Measurements from ENCODE around the gene DUS1L. TPM values are rescaled to one million over a fixed set of nuclear protein-coding genes. Genes with fewer than 3 reads are reported as not detected.

The DUS1L gene
- total and polyA plus RNA-seq, 2 experiments from 2014 or later = 66.0 to 122 TPM

GRCh38 chr17:82114872-82115271, 49.3 kb upstream of the DUS1L start:
- Histone ChIP-seq H3K27ac (ENCODE audit: low read depth) (no peak overlapping the region), H3K4me2 (no peak overlapping the region), H4K20me1 (replicated peaks; ENCODE audit: insufficient read depth) (no peaks in the 10 kb centered on the region; the same call in 1 of the 2 replicates), H3F3A (replicated peaks; ENCODE audit: low read depth) (no peaks in the 10 kb centered on the region), H3K27me3 (ENCODE audit: insufficient read depth) (no peaks in the 10 kb centered on the region), H3K4me1 (ENCODE audit: insufficient read depth) (no peaks in the 10 kb centered on the region), H2AFZ (no peak overlapping the region), H3K4me3 (no peak overlapping the region), H3K9me2 (ENCODE audit: insufficient read depth) (no peaks in the 10 kb centered on the region), H3K79me2 (replicated peaks; ENCODE audit: insufficient read depth) (no peaks in the 10 kb centered on the region), H3K36me3 (ENCODE audit: insufficient read depth) (no peaks in the 10 kb centered on the region)
- H3K36me3 Mint-ChIP-seq (ENCODE audit: low read depth) = no peaks in the 10 kb centered on the region; the same call in 2 of the 3 replicates
- peaks cover 21% of the 10 kb centered on the region for H3K4me1 Mint-ChIP-seq
- ATAC-seq (no peak), DNase-seq (ENCODE audit: low spot score) (no peak)
- no peak overlapping the region for H3K4me3 Mint-ChIP-seq
- TF ChIP-seq STAT1 (IDR thresholded peaks at IDR 0.05; ENCODE audit: unreplicated experiment) = no peak
- no peak for TF ChIP-seq EZH2phosphoT487 (IDR thresholded peaks at IDR 0.05; ENCODE audit: unreplicated experiment)
- no peak for TF ChIP-seq CREB1 (CRISPR knock-in tag; IDR thresholded peaks at IDR 0.05; ENCODE audit: low read depth)
- no peak for TF ChIP-seq CTCF (conservative IDR thresholded peaks at IDR 0.05; ENCODE audit: low read depth in 2 of 2)
- TF ChIP-seq, protein P1, sequence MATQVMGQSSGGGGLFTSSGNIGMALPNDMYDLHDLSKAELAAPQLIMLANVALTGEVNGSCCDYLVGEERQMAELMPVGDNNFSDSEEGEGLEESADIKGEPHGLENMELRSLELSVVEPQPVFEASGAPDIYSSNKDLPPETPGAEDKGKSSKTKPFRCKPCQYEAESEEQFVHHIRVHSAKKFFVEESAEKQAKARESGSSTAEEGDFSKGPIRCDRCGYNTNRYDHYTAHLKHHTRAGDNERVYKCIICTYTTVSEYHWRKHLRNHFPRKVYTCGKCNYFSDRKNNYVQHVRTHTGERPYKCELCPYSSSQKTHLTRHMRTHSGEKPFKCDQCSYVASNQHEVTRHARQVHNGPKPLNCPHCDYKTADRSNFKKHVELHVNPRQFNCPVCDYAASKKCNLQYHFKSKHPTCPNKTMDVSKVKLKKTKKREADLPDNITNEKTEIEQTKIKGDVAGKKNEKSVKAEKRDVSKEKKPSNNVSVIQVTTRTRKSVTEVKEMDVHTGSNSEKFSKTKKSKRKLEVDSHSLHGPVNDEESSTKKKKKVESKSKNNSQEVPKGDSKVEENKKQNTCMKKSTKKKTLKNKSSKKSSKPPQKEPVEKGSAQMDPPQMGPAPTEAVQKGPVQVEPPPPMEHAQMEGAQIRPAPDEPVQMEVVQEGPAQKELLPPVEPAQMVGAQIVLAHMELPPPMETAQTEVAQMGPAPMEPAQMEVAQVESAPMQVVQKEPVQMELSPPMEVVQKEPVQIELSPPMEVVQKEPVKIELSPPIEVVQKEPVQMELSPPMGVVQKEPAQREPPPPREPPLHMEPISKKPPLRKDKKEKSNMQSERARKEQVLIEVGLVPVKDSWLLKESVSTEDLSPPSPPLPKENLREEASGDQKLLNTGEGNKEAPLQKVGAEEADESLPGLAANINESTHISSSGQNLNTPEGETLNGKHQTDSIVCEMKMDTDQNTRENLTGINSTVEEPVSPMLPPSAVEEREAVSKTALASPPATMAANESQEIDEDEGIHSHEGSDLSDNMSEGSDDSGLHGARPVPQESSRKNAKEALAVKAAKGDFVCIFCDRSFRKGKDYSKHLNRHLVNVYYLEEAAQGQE (IDR thresholded peaks at IDR 0.05; ENCODE audit: unreplicated experiment) = no peak
- TF ChIP-seq ETS1 (IDR thresholded peaks at IDR 0.05) = no peak
- no peak for TF ChIP-seq ZNF114 (CRISPR knock-in tag; IDR thresholded peaks at IDR 0.05)
- no peaks in the 10 kb centered on the region for H3K9me3 Mint-ChIP-seq
- H3K27me3 Mint-ChIP-seq (ENCODE audit: insufficient read depth, low read depth, poor library complexity) = peaks cover 15% of the 10 kb centered on the region
- H3K27ac Mint-ChIP-seq = no peak overlapping the region

DNA sequence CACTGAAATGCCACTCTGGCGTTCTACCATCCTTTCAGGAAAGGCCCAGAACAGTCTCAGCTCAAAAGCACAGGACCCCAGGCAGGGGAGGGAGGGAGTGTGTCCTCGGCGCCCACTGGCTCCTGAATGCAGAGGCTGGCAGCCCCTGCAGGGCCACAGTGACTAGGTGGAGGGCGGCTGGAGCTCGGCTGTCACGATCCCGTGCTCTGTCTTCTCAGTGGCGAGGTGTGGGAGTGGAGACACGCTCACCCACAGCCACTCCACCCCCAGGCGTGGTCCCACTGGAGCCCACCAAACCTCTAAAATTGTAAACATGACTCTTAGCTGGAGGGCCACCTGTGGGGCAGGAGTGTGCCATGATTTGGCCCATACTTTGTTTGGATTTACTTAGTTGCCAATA, 48.8 kb upstream of the DUS1L start:
- Histone ChIP-seq H4K20me1 (replicated peaks; ENCODE audit: insufficient read depth) (no peaks in the 10 kb centered on the region; the same call in 1 of the 2 replicates), H3K9me2 (ENCODE audit: insufficient read depth) (no peaks in the 10 kb centered on the region), H3K36me3 (ENCODE audit: insufficient read depth) (no peaks in the 10 kb centered on the region), H3K27ac (ENCODE audit: low read depth) (no peak overlapping the region), H2AFZ (no peak overlapping the region), H3K4me1 (ENCODE audit: insufficient read depth) (no peaks in the 10 kb centered on the region), H3F3A (replicated peaks; ENCODE audit: low read depth) (no peaks in the 10 kb centered on the region), H3K27me3 (ENCODE audit: insufficient read depth) (no peaks in the 10 kb centered on the region), H3K4me2 (no peak overlapping the region), H3K4me3 (no peak overlapping the region), H3K79me2 (replicated peaks; ENCODE audit: insufficient read depth) (no peaks in the 10 kb centered on the region)
- no peak overlapping the region for H3K27ac Mint-ChIP-seq
- H3K4me3 Mint-ChIP-seq = no peak overlapping the region
- H3K9me3 Mint-ChIP-seq = no peaks in the 10 kb centered on the region
- DNase-seq (ENCODE audit: low spot score) (no peak), ATAC-seq (no peak)
- H3K36me3 Mint-ChIP-seq (ENCODE audit: low read depth) = no peaks in the 10 kb centered on the region; the same call in 2 of the 3 replicates
- H3K27me3 Mint-ChIP-seq (ENCODE audit: insufficient read depth, low read depth, poor library complexity) = peaks cover 15% of the 10 kb centered on the region
- H3K4me1 Mint-ChIP-seq = peaks cover 20% of the 10 kb centered on the region
- TF ChIP-seq ZNF331 (CRISPR knock-in tag; IDR thresholded peaks at IDR 0.05; ENCODE audit: low read depth) = no peak
- no peak for TF ChIP-seq POLR2AphosphoS5 (IDR thresholded peaks at IDR 0.05; ENCODE audit: low read depth)
- TF ChIP-seq CTCF (conservative IDR thresholded peaks at IDR 0.05; ENCODE audit: low read depth in 2 of 2) = no peak
- no peak for TF ChIP-seq JUNB (IDR thresholded peaks at IDR 0.05; ENCODE audit: unreplicated experiment)
- TF ChIP-seq ZNF114 (CRISPR knock-in tag; IDR thresholded peaks at IDR 0.05) = no peak
- no peak for TF ChIP-seq NANOG (IDR thresholded peaks at IDR 0.05; ENCODE audit: borderline replicate concordance)
- TF ChIP-seq STAT1 (IDR thresholded peaks at IDR 0.05; ENCODE audit: unreplicated experiment) = no peak
- no peak for TF ChIP-seq ETS1 (IDR thresholded peaks at IDR 0.05)
- TF ChIP-seq EZH2phosphoT487 (IDR thresholded peaks at IDR 0.05; ENCODE audit: unreplicated experiment) = no peak

Data from GM23338 (cell line).